ENCODE measurements around the gene TNS2. TPM values are rescaled to one million over a fixed set of nuclear protein-coding genes. Genes with fewer than 3 reads are reported as not detected.

Gene TNS2
- total RNA-seq, 2 donors from 2014 or later, result 2.4 to 2.8 TPM

- Mint-ChIP-seq H3K4me1 (ENCODE audit: low read depth in 2 of 2) (peaks cover 14 to 24% of the 10 kb centered on the region in 2 donors), H3K27me3 (no peaks in the 10 kb centered on the region), H3K4me3 (peak overlapping the region; percentile 20), H3K36me3 (no peaks in the 10 kb centered on the region), H3K27ac (no peak overlapping the region), H3K9me3 (no peaks in the 10 kb centered on the region)
- ATAC-seq (no peak), DNase-seq (ENCODE audit: low spot score) (no peak)
Measured at GRCh38 chr12:53048033-53048779, 1.7 kb upstream of the TNS2 start.

- peak; percentile 28 for DNase-seq (ENCODE audit: low spot score)
- Mint-ChIP-seq H3K4me1 (ENCODE audit: low read depth in 2 of 2) (peaks cover 15 to 25% of the 10 kb centered on the region in 2 donors), H3K36me3 (no peaks in the 10 kb centered on the region), H3K9me3 (no peaks in the 10 kb centered on the region), H3K27me3 (no peaks in the 10 kb centered on the region), H3K27ac (no peak overlapping the region), H3K4me3 (no peak overlapping the region)
- no peak for ATAC-seq
Measured at GRCh38 chr12:53048780-53049401, 974 bp upstream of the TNS2 start.

- DNase-seq (ENCODE audit: low spot score), result peak; percentile 50
- no peak overlapping the region for H3K27ac Mint-ChIP-seq
- ATAC-seq, result no peak
- no peaks in the 10 kb centered on the region for H3K9me3 Mint-ChIP-seq
- H3K27me3 Mint-ChIP-seq, result no peaks in the 10 kb centered on the region
- no peaks in the 10 kb centered on the region for H3K36me3 Mint-ChIP-seq
- H3K4me1 Mint-ChIP-seq (ENCODE audit: low read depth in 2 of 2), result peaks cover 22 to 25% of the 10 kb centered on the region in 2 donors
- H3K4me3 Mint-ChIP-seq, result no peak overlapping the region
Measured at GRCh38 chr12:53050426-53051057, 677 bp downstream of the TNS2 start.

- Mint-ChIP-seq H3K27ac (no peak overlapping the region), H3K36me3 (no peaks in the 10 kb centered on the region), H3K4me1 (ENCODE audit: low read depth in 2 of 2) (peaks cover 18 to 20% of the 10 kb centered on the region in 2 donors), H3K27me3 (no peaks in the 10 kb centered on the region), H3K4me3 (no peak overlapping the region), H3K9me3 (no peaks in the 10 kb centered on the region)
- ATAC-seq, result no peak
- peak; percentile 23 for DNase-seq (ENCODE audit: low spot score)
Measured at GRCh38 chr12:53051058-53051880, 1.4 kb downstream of the TNS2 start.

GRCh38 chr12:53051881-53052412 is 2.1 kb downstream of the TNS2 start:
- no peaks in the 10 kb centered on the region for H3K36me3 Mint-ChIP-seq
- H3K4me1 Mint-ChIP-seq (ENCODE audit: low read depth in 2 of 2), result peaks cover 11 to 18% of the 10 kb centered on the region in 2 donors
- peak overlapping the region in 1 of 2 donors; percentile 23 for H3K27ac Mint-ChIP-seq
- DNase-seq (ENCODE audit: low spot score), result no peak
- H3K27me3 Mint-ChIP-seq, result no peaks in the 10 kb centered on the region
- H3K4me3 Mint-ChIP-seq, result no peak overlapping the region
- H3K9me3 Mint-ChIP-seq, result no peaks in the 10 kb centered on the region
- ATAC-seq, result no peak

- DNase-seq (ENCODE audit: low spot score), result peak; percentile 20
- Mint-ChIP-seq H3K4me1 (ENCODE audit: low read depth in 2 of 2) (peaks cover 10 to 18% of the 10 kb centered on the region in 2 donors), H3K9me3 (no peaks in the 10 kb centered on the region), H3K4me3 (no peak overlapping the region), H3K27ac (no peak overlapping the region), H3K36me3 (no peaks in the 10 kb centered on the region), H3K27me3 (no peaks in the 10 kb centered on the region)
- no peak for ATAC-seq
Measured at GRCh38 chr12:53052419-53053217, 2.8 kb downstream of the TNS2 start.

GRCh38 chr12:53053218-53054111 is 3.6 kb downstream of the TNS2 start:
- Mint-ChIP-seq H3K9me3 (no peaks in the 10 kb centered on the region), H3K4me3 (peak overlapping the region; percentile 94), H3K4me1 (ENCODE audit: low read depth in 2 of 2) (peaks cover 10 to 18% of the 10 kb centered on the region in 2 donors), H3K27me3 (no peaks in the 10 kb centered on the region), H3K36me3 (no peaks in the 10 kb centered on the region), H3K27ac (peak overlapping the region; percentile 75 to 89)
- peak; percentile 53 for DNase-seq (ENCODE audit: low spot score)
- ATAC-seq, result no peak

GRCh38 chr12:53054112-53054878 is 4.4 kb downstream of the TNS2 start:
- Mint-ChIP-seq H3K4me3 (peak overlapping the region; percentile 94), H3K9me3 (no peaks in the 10 kb centered on the region), H3K27me3 (no peaks in the 10 kb centered on the region), H3K4me1 (ENCODE audit: low read depth in 2 of 2) (peaks cover 10 to 18% of the 10 kb centered on the region in 2 donors), H3K27ac (peak overlapping the region; percentile 75 to 89), H3K36me3 (no peaks in the 10 kb centered on the region)
- ATAC-seq, result peak; percentile 95 to 96
- DNase-seq (ENCODE audit: low spot score), result peak; percentile 93

- peak; percentile 50 for DNase-seq (ENCODE audit: low spot score)
- H3K4me1 Mint-ChIP-seq (ENCODE audit: low read depth in 2 of 2), result peaks cover 10 to 20% of the 10 kb centered on the region in 2 donors
- no peaks in the 10 kb centered on the region for H3K36me3 Mint-ChIP-seq
- H3K4me3 Mint-ChIP-seq, result peak overlapping the region; percentile 51
- ATAC-seq, result no peak
- H3K9me3 Mint-ChIP-seq, result no peaks in the 10 kb centered on the region
- H3K27ac Mint-ChIP-seq, result no peak overlapping the region
- no peaks in the 10 kb centered on the region for H3K27me3 Mint-ChIP-seq
Measured at GRCh38 chr12:53055471-53056266, 5.8 kb downstream of the TNS2 start.

- Mint-ChIP-seq H3K27me3 (no peaks in the 10 kb centered on the region), H3K36me3 (no peaks in the 10 kb centered on the region), H3K4me3 (no peak overlapping the region), H3K27ac (no peak overlapping the region), H3K4me1 (ENCODE audit: low read depth in 2 of 2) (peaks cover 10 to 20% of the 10 kb centered on the region in 2 donors), H3K9me3 (no peaks in the 10 kb centered on the region)
- no peak for DNase-seq (ENCODE audit: low spot score)
- no peak for ATAC-seq
Measured at GRCh38 chr12:53056296-53056695, 6.4 kb downstream of the TNS2 start.

GRCh38 chr12:53056901-53057300 is 7.0 kb downstream of the TNS2 start:
- no peaks in the 10 kb centered on the region for H3K36me3 Mint-ChIP-seq
- H3K4me3 Mint-ChIP-seq, result no peak overlapping the region
- DNase-seq (ENCODE audit: low spot score) (no peak), ATAC-seq (no peak)
- no peaks in the 10 kb centered on the region for H3K9me3 Mint-ChIP-seq
- H3K4me1 Mint-ChIP-seq (ENCODE audit: low read depth in 2 of 2), result peaks cover 10 to 20% of the 10 kb centered on the region in 2 donors
- H3K27ac Mint-ChIP-seq, result no peak overlapping the region
- H3K27me3 Mint-ChIP-seq, result no peaks in the 10 kb centered on the region
